Measurements from ENCODE around the gene NHERF1. TPM values are rescaled to one million over a fixed set of nuclear protein-coding genes. Genes with fewer than 3 reads are reported as not detected.

The NHERF1 gene
- total RNA-seq, 2 donors from 2014 or later: 186 to 244 TPM

DNA sequence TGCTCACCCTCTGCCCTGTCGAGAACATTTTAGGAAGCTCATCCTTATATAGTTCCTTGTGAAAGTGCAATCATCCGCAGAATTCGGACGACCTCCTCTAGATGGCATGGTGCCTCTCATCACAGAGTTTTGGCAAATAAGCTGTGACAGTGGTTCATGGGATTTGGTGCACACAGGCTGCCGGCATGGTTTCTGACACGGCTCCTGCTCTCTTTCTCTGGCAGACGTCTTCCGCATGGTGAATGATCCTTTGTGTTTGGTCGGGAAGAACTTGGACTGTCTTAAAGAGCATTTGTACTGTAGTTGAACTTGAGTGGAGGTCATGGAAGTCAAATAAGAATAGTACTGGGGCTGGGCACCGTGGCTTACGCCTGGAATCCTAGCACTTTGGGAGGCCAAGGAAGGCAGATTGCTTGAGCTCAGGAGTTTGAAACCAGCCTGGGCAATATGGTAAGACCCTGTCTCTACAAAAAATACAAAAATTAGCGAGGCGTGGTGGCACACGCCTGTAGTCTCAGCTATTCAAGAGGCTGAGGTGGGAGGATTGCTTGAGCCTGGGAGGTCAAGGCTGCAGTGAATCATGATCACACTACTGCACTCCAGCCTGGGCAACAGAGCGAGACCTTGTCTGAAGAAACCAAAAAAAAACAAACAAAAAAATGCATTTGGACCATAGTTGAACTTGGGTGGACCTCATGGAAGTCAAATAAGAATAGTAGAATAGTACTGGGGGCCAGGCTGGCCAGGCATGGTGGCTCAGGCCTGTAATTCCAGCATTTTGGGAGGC, 62.5 kb downstream of the NHERF1 start:
- intact Hi-C loops (cut with DNase I): no loop called here
- no peak overlapping the region for H3K27ac ChIP-seq
- no peaks in the 10 kb centered on the region for H3K9me3 ChIP-seq
- TF ChIP-seq CTCF (IDR thresholded peaks at IDR 0.05): no peak
- no peaks in the 10 kb centered on the region for H3K36me3 ChIP-seq
- no peaks in the 10 kb centered on the region for H3K27me3 ChIP-seq
- no peak overlapping the region for H3K9ac ChIP-seq (ENCODE audit: low read depth in 2 of 2, low read length in 2 of 2)
- DNase-seq: no peak
- no peaks in the 10 kb centered on the region for H3K4me1 ChIP-seq
- no peak overlapping the region for H3K4me3 ChIP-seq

GRCh38 chr17:74812109-74813009, 63.9 kb downstream of the NHERF1 start:
- no peaks in the 10 kb centered on the region for H3K27me3 ChIP-seq
- no peaks in the 10 kb centered on the region for H3K4me1 ChIP-seq
- H3K9ac ChIP-seq (ENCODE audit: low read depth in 2 of 2, low read length in 2 of 2): no peak overlapping the region
- DNase-seq: no peak
- no peak overlapping the region for H3K4me3 ChIP-seq
- no peaks in the 10 kb centered on the region for H3K36me3 ChIP-seq
- no peak for TF ChIP-seq CTCF (IDR thresholded peaks at IDR 0.05)
- no peaks in the 10 kb centered on the region for H3K9me3 ChIP-seq
- intact Hi-C loops (cut with DNase I): no loop called here
- no peak overlapping the region for H3K27ac ChIP-seq

DNA sequence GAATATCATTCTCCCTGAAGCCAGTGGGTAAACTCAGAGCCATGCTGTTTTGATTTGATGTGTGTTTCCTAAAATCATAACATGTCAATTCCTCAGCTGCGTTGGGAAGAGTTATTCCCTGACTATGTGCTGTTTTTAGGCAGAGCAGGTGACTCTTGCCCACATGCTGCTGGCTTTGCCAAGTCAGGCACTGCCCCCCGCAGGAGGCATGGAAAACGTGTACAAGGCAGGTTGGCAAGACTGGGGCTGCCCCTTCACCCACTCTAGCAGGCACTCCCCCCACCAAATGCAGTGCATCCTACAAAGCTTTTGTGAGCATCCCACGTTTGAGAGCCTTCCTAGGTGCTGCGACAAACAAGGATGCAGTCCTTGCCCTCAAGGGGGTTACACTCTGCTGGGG, 66.0 kb downstream of the NHERF1 start:
- no peaks in the 10 kb centered on the region for H3K27me3 ChIP-seq
- no peak overlapping the region for H3K4me3 ChIP-seq
- H3K9ac ChIP-seq (ENCODE audit: low read depth in 2 of 2, low read length in 2 of 2): no peak overlapping the region
- no peak for TF ChIP-seq CTCF (IDR thresholded peaks at IDR 0.05)
- intact Hi-C loops (cut with DNase I): no loop called here
- no peak for DNase-seq
- no peaks in the 10 kb centered on the region for H3K9me3 ChIP-seq
- no peaks in the 10 kb centered on the region for H3K36me3 ChIP-seq
- H3K4me1 ChIP-seq: no peaks in the 10 kb centered on the region
- no peak overlapping the region for H3K27ac ChIP-seq

GRCh38 chr17:74815067-74815466, 66.6 kb downstream of the NHERF1 start:
- DNase-seq: no peak
- no peak overlapping the region for H3K27ac ChIP-seq
- TF ChIP-seq CTCF (IDR thresholded peaks at IDR 0.05): no peak
- no peak overlapping the region for H3K4me3 ChIP-seq
- no peaks in the 10 kb centered on the region for H3K9me3 ChIP-seq
- intact Hi-C loops (cut with DNase I): no loop called here
- H3K36me3 ChIP-seq: no peaks in the 10 kb centered on the region
- H3K27me3 ChIP-seq: no peaks in the 10 kb centered on the region
- no peaks in the 10 kb centered on the region for H3K4me1 ChIP-seq
- H3K9ac ChIP-seq (ENCODE audit: low read depth in 2 of 2, low read length in 2 of 2): no peak overlapping the region

DNA sequence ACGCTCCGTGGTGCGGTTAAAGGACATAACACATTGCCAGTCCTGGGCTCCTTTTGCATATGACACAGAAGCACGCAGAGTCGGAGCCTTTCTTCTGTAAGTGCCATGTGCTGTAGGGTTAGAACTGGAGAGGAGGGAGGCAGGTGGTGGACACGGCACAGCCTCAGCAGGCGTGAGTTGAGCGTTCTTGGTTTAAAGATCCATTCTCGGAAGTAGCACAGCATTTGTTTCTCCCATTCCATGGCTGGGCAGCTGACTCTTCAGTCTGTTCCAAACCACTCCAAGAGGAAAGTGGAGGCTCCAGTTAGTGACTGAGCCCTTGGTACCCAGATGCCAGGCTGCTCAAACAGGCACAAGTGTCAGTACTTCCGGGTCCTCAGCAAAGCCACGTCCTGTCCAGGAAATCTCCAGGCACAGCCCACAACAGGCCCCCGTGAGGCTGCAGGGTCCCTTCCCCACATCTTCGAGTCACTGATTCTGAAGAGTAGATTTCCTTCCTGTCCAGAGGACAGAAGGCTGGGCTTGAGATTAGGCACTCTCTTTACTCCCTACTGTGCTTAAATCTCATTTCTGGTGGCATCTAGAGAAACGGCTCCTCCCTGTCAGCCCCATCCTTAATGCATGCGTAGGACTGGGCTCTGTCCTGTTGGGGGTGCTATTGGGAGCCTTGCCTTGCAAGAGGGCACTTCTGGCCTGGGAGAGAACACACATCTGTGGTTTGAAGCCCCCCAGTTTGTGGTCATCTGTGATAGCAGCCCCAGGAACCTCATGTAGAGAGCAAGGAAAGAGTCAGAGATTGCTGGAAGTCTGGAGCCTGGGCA, 67.3 kb downstream of the NHERF1 start:
- intact Hi-C loops (cut with DNase I): no loop called here
- TF ChIP-seq CTCF (IDR thresholded peaks at IDR 0.05): no peak
- no peaks in the 10 kb centered on the region for H3K36me3 ChIP-seq

More for the DNA sequence above, 67.3 kb downstream of the NHERF1 start:
- DNase-seq: no peak
- no peaks in the 10 kb centered on the region for H3K27me3 ChIP-seq
- H3K4me1 ChIP-seq: no peaks in the 10 kb centered on the region
- no peak overlapping the region for H3K9ac ChIP-seq (ENCODE audit: low read depth in 2 of 2, low read length in 2 of 2)
- H3K4me3 ChIP-seq: no peak overlapping the region
- H3K27ac ChIP-seq: no peak overlapping the region
- H3K9me3 ChIP-seq: no peaks in the 10 kb centered on the region
